ENCODE data around the gene EBF3.

Gene EBF3

DNA sequence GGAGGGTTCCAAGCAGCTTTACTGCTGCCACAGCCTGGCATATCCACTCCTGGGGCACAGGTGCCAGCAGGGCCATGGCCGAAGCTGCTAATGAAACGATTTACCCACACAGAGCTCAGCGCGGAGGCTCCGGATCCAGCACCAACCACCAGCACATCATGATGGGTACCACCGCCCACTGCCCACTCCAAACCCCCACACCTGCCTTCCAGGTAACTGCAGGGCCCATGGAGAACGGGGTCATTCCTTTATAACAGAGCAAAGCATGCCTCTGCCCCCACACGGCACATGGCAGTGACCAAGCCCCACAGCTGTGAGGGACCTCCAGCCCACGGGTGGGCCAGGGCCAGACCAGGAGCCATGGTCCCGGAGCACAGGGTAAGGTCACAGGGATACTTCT lies 53.2 kb downstream of the EBF3 start:
- DNase-seq, result no peak

DNA sequence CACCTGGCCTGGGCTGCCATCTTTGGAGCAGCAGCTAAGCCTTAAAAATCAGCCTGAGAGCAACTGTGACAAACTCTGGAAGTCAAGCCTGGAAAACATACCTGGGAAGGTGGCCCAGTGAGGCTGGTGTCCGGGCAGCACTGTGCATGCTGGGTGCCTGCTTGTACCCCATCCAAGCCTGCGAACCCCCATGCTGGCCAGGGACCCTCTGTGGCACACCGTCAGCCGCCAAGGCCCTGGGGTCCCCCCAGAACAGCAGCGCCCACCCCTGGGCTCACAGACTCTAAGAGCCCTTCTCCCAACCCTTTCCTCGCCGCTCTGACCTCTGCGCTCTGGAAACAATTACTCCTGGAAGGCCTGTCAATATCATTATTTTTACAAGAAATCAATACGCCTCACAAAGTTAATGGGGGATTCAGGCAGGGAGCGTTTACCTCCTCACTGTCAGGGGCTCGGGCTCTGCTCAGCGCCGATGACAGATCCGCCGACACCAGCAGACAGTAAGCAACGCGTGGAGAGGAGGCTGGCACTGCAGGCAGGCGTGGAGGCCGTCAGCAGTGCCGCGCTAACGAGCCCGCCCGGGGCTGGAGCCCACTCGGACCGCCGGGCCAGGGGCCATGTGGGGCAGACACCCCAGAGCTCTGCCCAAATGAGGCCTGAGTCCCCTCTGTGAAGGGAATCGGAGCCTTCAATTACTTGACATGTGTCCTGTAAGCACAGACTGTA lies 54.4 kb downstream of the EBF3 start:
- DNase-seq, result no peak

- no peak for DNase-seq
Observed at GRCh38 chr10:129909080-129909479, 55.0 kb downstream of the EBF3 start.

GRCh38 chr10:129908406-129908805 lies 55.7 kb downstream of the EBF3 start:
- DNase-seq, result no peak

DNA sequence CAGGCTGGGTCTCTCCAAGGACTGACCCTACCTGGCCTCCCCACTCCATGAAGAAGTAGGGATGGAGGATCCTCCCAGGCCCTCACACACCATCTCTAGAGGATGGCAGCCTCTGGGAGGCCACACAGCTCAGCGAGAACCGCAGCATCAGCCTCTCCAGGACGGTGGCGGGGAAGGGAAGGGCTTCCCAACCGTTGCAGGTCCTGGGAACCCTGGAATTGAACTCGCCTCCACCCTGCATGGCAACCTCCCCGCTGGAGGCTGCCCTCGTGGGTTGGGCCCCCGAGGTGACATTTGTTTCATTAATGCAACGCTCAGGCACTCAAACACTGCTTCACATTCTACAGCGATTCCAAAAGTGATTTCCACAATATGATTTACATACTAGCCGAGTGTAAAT lies 58.5 kb downstream of the EBF3 start:
- no peak for DNase-seq

DNA sequence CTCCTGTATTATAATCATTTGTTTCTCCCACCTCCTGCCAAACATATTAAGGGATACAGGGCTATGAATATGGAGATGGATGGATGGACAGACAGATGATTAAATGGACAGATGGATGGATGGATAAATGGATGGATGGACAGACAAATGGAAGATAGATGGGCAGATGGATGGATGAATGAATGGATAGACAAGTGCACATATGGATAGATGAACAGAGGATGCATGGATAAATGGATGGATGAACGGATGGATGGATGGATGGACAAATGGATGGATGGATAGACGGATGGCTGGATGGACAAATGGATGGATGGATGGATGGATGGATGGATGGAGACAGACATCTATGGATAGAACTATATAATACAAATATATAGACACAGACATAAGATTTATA lies 59.8 kb downstream of the EBF3 start:
- no peak for DNase-seq

DNA sequence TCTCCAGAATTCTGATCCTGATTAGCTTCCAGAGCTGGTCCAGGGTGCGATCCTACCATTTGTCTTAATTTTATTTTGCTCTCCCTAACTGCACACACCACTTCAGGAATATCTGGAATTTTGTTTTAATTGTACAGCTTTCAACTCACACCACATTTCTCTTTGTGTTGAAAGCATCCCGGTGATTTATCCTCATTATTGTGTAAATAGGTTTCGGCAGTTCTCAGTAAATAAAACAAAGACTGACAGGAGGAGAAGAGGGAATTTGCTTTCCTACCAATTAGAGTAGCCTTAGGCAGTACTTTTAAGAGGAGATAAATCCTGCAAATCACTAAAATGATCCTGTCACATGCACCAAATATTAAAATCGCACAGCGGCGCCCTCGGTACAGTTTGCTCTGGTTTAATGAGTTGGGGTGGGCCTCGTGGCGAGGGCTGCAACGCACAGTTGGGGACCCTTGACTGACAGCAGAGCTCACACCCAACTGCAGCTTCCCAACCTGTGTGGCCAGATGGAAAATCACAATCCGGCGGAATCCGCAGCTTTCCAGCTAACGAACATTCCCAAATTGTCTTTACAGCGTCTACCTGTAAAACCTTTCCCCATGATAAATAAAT lies 62.6 kb downstream of the EBF3 start:
- no peak for DNase-seq

DNA sequence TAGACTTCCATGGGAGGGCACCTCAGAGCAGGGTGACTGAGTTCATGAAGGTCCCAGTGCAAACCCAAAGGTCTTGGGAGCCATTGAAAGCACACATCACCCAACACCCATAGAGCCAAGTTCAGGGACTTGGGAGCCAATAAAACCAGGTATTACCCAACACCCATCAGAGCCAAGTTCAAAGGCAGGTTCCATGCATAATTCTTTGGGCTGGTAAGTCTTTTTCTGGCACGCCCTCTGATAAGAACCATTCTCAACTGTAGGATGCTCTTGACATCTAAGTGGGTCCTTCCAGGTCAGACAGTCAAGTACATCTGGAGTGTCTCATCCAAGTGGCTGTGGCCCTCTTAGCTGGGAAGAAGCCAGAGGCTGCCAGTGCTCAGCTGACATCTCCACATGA lies 63.2 kb downstream of the EBF3 start:
- DNase-seq, result no peak

DNA sequence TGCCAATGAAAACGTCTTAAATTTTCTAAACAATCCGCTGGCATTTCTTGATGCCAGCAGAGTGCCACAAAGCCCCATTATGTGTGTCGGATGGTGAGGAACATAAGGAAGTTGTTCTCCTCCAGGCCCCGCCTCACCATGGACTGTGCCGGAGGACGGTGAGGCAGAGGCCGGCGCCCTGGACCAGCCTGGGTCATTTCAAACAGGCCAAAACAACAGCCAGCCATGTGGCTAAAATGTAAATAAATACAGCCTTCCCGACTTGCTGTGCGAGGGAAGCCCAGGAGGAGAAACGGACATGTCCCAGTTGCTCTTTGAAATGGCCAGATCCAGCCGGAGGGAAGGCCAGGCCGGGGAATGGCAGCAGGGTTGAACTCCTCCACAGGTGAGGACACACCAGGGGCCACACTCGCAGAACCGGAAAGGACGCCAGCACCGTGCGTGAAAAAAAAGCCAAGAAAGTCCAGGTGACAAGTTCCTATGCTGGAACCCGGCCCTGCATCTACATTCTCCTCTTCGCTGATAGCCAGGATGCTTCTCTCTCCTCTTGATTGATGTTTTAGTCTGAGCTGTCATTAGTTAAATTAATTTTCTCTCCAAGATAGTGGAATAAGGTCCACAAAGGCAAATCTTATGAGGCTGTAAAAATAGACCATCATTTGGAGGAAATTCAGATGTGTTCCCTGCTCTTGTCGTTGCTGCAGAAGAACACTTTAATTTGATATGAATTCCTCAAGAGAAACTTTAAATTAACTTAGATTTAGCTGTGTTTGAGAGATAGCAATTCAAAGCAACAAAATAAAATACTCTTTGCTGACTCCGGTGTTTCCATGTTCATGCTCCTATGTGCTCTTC lies 64.6 kb downstream of the EBF3 start:
- no peak for DNase-seq

DNA sequence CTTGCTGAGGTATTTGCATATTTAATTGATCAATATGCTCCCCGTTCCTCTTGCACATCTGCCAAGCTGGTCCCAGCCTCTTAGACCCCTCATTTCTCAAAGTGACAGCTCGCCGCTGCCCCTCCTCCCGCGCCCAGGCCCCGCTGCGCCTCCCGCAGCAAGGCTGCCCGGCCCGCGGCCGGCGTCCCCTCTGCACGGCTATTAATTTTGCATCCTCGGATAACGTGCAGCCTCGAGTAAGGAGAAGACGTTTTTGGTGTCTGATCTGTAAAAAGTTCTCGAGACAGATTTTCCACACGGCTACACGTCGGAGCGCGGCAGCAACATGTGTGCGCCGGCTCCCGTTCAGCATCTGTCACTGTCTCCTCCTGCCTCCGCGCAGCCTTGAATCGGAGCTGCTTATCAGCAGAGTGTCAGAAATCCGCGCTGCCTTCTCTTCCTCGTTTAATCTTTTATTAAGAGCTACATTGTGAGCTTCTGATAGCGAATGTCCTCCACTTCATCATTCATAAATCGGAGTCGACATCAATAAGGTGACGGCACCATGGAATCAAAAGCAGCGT lies 65.3 kb downstream of the EBF3 start:
- DNase-seq, result no peak

GRCh38 chr10:129897871-129898626 lies 66.0 kb downstream of the EBF3 start:
- no peak for DNase-seq

GRCh38 chr10:129896860-129897200 lies 67.2 kb downstream of the EBF3 start:
- DNase-seq, result no peak

GRCh38 chr10:129896136-129896859 lies 67.8 kb downstream of the EBF3 start:
- no peak for DNase-seq

- DNase-seq, result no peak
Observed at GRCh38 chr10:129895811-129896135, 68.3 kb downstream of the EBF3 start.

GRCh38 chr10:129894698-129895097 lies 69.4 kb downstream of the EBF3 start:
- peak in 1 of 2 donors; percentile 11 for DNase-seq

GRCh38 chr10:129893104-129894089 lies 70.7 kb downstream of the EBF3 start:
- DNase-seq, result no peak

- no peak for DNase-seq
Observed at GRCh38 chr10:129892548-129893052, 71.5 kb downstream of the EBF3 start.

GRCh38 chr10:129891806-129892205 lies 72.3 kb downstream of the EBF3 start:
- DNase-seq, result no peak

GRCh38 chr10:129890170-129890569 lies 73.9 kb downstream of the EBF3 start:
- DNase-seq, result no peak

GRCh38 chr10:129888784-129889616 lies 75.1 kb downstream of the EBF3 start:
- DNase-seq, result peak in 1 of 2 donors; percentile 24

All from inflammatory macrophage (primary cell).